BJ (cell line): Measurements from ENCODE around the gene ZSCAN30. TPM values are rescaled to one million over a fixed set of nuclear protein-coding genes. Genes with fewer than 3 reads are reported as not detected.
A peak's percentile ranks its signal among the peaks of the same experiment; 100 is the strongest.

ENCODE experiments used
- CTCF ChIA-PET: fragments of 350-600 bp; formaldehyde crosslinking; extraction: SDS; loops from one replicate; lab custom pipeline; 2021; ENCODE audit warnings: antibody characterized with exemption, inconsistent platforms; lab: Yijun Ruan, JAX
- POLR2A ChIA-PET: fragments of 300-600 bp; sonication (Branson Sonifier 250); formaldehyde crosslinking; extraction: SDS; loops from one replicate; lab custom pipeline; 2021; ENCODE audit warnings: antibody characterized with exemption; lab: Charles Lee
- DNase-seq: peaks from one replicate; pipeline ENCODE4 v3.0.0-alpha.2; 2011; ENCODE audit warnings: low read depth
- H3K27me3 ChIP-seq: 2 replicates; pipeline ENCODE4 v1.6.0; 2011; ENCODE audit warnings: low read length; ENCODE audit not compliant: control insufficient read depth, insufficient read depth
- H3K36me3 ChIP-seq: 2 replicates; pipeline ENCODE4 v1.5.1; 2011; ENCODE audit warnings: low read length; ENCODE audit not compliant: control insufficient read depth, insufficient read depth
- H3K4me3 ChIP-seq: 2 replicates; pipeline ENCODE4 v1.5.1; 2011; ENCODE audit warnings: low read depth, mild to moderate bottlenecking, control low read depth, low read length
- CTCF ChIP-seq: IDR thresholded peaks from 2 replicates; pipeline ENCODE4 v1.5.1; 2011; ENCODE audit warnings: low read depth, mild to moderate bottlenecking, control low read depth, inconsistent platforms, low read length, moderate library complexity; ENCODE audit not compliant: insufficient read depth
- polyA minus RNA-seq: library from RNA; depleted of rRNA, polyadenylated mRNA; stranded (reverse); fragments of >200 nt; gene quantifications from 2 replicates; pipeline ENCODE4 v1.2.3, GENCODE V29; 2011; rRNA and poly(A)+ RNA removed
- polyA plus RNA-seq: library from polyadenylated mRNA; depleted of rRNA; stranded (reverse); fragments of >200 nt; gene quantifications from 2 replicates; pipeline ENCODE4 v1.2.3, GENCODE V29; 2011; rRNA removed

The ZSCAN30 gene
- polyA plus RNA-seq (7.0 and 7.5 TPM in 2 replicates), polyA minus RNA-seq (6.8 and 8.9 TPM in 2 replicates)

GRCh38 chr18:35290094-35290735 is at the start of gene ZSCAN30:
Gene ZSCAN30, minus strand, starts transcription at chr18:35290229. Its CDS starts 25,877 bp downstream, at chr18:35264352.
- H3K27me3 ChIP-seq: no peaks in the 10 kb centered on the region
- H3K36me3 ChIP-seq: peaks cover 1% of the 10 kb centered on the region; the same call in 1 of the 2 replicates
- H3K4me3 ChIP-seq: peak within 1 kb of the TSS; percentile 83
- DNase-seq: peak; percentile 62
- POLR2A ChIA-PET: interaction anchor here (0.9 kb wide), 1 partner anchor 50 kb away, joined by 3 read pairs; the partner anchor contains the start of gene ZNF397
- CTCF ChIA-PET: no interaction called here
- no peak for TF ChIP-seq CTCF

- no peak for DNase-seq
- H3K27me3 ChIP-seq: no peaks in the 10 kb centered on the region
- peaks cover 16% of the 10 kb centered on the region for H3K36me3 ChIP-seq
- TF ChIP-seq CTCF: no peak
- CTCF ChIA-PET: no interaction called here
- POLR2A ChIA-PET: no interaction called here
- H3K4me3 ChIP-seq: no peak overlapping the region
Measured at GRCh38 chr18:35337286-35337685, 47.3 kb upstream of the ZSCAN30 start.

DNA sequence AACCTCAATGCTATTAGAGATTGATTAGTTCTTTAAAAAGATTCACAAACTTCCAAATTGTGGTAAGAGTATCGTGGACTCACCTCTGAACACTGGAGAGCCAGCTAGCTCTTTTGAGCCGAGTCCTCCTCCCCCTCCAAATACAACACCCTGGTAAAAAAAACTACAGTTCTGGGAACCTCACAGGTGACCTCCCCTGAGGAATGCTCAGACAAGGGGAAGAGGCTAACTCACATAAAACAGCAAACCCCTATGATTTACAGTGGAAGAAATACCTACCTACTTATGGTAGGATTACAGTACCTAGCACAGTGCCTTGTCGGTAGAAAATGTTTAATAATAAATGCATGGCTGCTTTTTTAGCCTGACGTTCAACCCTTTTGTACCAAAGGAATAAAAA is 45.8 kb upstream of the ZSCAN30 start:
- Histone ChIP-seq H3K27me3 (no peaks in the 10 kb centered on the region), H3K4me3 (no peak overlapping the region), H3K36me3 (peaks cover 18% of the 10 kb centered on the region)
- TF ChIP-seq CTCF: no peak
- ChIA-PET POLR2A (no interaction called here), CTCF (interaction anchor here (1.4 kb wide), 1 partner anchor 104 kb away, joined by 3 read pairs; no protein-coding TSS in a partner anchor)
- DNase-seq: no peak

GRCh38 chr18:35334821-35335220 is 44.8 kb upstream of the ZSCAN30 start:
- POLR2A ChIA-PET: interaction anchor here (0.7 kb wide), 1 partner anchor 103 kb away, joined by 5 read pairs; no protein-coding TSS in a partner anchor
- Histone ChIP-seq H3K4me3 (no peak overlapping the region), H3K36me3 (peaks cover 13% of the 10 kb centered on the region), H3K27me3 (no peaks in the 10 kb centered on the region)
- CTCF ChIA-PET: interaction anchor here (1.4 kb wide), 1 partner anchor 103 kb away, joined by 3 read pairs; no protein-coding TSS in a partner anchor
- DNase-seq: no peak
- no peak for TF ChIP-seq CTCF

DNA sequence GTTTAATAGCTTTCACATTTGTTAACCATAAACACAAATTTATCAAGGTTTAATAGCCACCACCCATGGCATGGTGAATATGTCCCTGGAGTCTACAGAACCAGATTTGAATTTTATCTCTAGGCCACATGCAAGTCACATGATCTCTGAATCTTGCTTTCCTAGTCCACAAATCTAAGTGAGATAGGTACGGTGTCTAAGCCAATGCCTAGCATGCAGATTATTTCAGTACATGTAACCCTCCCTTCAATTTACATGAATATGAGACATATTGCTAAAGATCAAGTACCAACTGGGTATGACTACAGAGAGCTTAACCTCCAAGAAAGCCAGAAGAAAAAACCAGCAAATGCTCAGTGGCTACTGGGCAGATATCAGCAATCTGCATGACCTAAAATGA is 44.2 kb upstream of the ZSCAN30 start:
- no peaks in the 10 kb centered on the region for H3K27me3 ChIP-seq
- no peak for DNase-seq
- H3K4me3 ChIP-seq: no peak overlapping the region
- peaks cover 9% of the 10 kb centered on the region for H3K36me3 ChIP-seq
- no peak for TF ChIP-seq CTCF
- POLR2A ChIA-PET: no interaction called here
- CTCF ChIA-PET: interaction anchor here (1.4 kb wide), 1 partner anchor 103 kb away, joined by 3 read pairs; no protein-coding TSS in a partner anchor
